Measurements from ENCODE around the gene FTCDNL1.

Gene FTCDNL1

DNA sequence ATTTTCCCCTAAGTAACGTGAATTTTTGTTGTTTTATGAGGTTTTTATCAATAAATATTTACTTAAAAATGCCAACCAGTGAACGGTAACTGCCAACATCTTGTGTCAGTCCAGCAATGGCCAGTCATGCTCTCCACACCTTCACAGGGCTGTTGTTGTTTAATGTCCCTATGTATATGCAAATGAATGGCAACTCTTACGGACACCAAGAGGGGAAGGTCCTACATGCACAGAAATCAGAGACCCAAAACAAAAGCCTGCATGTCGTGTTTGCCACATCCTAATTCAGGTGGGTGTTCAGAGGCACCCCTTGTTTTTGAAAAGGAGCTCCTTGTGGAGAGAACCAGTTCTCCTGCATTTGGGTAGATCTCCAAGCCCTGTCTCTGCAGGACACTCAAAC is 4.8 kb upstream of the FTCDNL1 start:
- ATAC-seq (replicated peaks) (no peak), DNase-seq (no peak)
- Mint-ChIP-seq H3K27ac (no peak overlapping the region), H3K27me3 (peaks cover 14% of the 10 kb centered on the region in 2 donors), H3K4me3 (no peak overlapping the region), H3K4me1 (peaks cover 0 to 4% of the 10 kb centered on the region in 2 donors), H3K36me3 (peaks cover 1 to 3% of the 10 kb centered on the region in 2 donors), H3K9me3 (no peaks in the 10 kb centered on the region)

DNA sequence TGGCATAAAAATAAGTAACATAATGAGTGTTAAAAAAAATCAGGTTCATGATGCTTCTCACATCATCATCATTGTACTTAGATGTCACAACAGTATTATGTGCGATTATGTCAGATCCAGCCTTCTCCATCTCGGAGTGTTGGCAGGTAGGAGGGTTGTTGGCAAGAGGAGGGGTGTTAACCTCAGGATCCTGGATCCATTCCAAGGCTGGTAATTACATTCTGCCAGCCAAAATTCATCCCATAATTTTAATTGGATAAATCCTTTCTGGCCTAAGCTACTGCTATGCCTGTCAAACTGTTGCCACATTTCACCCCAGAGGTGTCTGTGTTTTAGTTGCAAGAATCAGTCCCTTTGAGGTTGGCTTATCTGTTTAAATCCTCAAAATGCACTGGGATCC is 891 bp upstream of the FTCDNL1 start:
- ATAC-seq (replicated peaks): no peak
- no peaks in the 10 kb centered on the region for H3K9me3 Mint-ChIP-seq
- H3K4me3 Mint-ChIP-seq: no peak overlapping the region
- peaks cover 0 to 4% of the 10 kb centered on the region in 2 donors for H3K4me1 Mint-ChIP-seq
- H3K27ac Mint-ChIP-seq: no peak overlapping the region
- DNase-seq: no peak
- peaks cover 2 to 6% of the 10 kb centered on the region in 2 donors for H3K27me3 Mint-ChIP-seq
- H3K36me3 Mint-ChIP-seq: peaks cover 1 to 3% of the 10 kb centered on the region in 2 donors

DNA sequence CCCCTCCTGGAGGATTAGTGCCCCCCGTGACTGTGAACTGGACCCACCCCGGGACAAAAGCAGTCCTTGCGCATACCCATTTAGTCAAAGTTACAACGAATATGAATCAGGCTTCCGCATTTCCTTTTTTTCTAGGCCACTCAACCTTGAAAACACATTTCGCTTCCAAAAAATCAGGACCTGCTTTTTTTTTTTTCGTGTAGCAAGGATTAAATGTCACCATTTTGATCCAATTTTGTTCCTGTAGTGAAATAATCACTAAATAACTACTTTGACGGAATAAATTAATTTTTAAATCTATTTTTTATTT is 464 bp upstream of the FTCDNL1 start:
- peak; percentile 61 to 73 for ATAC-seq (replicated peaks)
- Mint-ChIP-seq H3K27ac (peak overlapping the region; percentile 95), H3K27me3 (peaks cover 0 to 2% of the 10 kb centered on the region in 2 donors), H3K9me3 (no peaks in the 10 kb centered on the region), H3K4me1 (peaks cover 0 to 4% of the 10 kb centered on the region in 2 donors), H3K36me3 (peaks cover 1 to 3% of the 10 kb centered on the region in 2 donors), H3K4me3 (peak overlapping the region; percentile 82 to 88)
- DNase-seq: no peak

DNA sequence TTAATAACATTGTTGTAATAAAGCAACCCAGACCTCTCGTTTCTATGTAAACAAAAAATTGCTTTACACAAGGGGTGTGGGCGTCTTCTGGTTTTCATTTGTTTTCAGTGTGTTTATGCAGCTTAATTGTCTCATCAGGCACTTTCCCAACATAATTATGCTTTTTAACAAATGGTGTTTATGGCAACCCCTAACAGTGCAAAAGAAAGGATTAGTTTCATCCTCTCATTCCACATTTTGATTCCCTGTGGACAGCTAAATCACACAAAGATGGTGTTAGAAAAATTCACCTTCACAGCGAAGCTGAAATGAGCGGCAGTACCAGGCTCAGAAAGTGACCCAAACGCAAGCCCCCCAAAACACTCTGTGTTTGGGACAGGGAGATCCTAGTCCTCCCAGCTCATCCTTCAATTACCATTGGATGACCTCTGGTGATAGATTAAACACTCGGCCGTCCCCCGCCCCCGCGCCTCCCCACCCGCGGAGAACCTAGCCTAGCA is 724 bp downstream of the FTCDNL1 start:
- DNase-seq (no peak), ATAC-seq (replicated peaks) (no peak)
- Mint-ChIP-seq H3K27me3 (no peaks in the 10 kb centered on the region), H3K4me1 (peaks cover 0 to 4% of the 10 kb centered on the region in 2 donors), H3K27ac (no peak overlapping the region), H3K9me3 (no peaks in the 10 kb centered on the region), H3K4me3 (peak overlapping the region; percentile 79), H3K36me3 (peaks cover 1 to 3% of the 10 kb centered on the region in 2 donors)

DNA sequence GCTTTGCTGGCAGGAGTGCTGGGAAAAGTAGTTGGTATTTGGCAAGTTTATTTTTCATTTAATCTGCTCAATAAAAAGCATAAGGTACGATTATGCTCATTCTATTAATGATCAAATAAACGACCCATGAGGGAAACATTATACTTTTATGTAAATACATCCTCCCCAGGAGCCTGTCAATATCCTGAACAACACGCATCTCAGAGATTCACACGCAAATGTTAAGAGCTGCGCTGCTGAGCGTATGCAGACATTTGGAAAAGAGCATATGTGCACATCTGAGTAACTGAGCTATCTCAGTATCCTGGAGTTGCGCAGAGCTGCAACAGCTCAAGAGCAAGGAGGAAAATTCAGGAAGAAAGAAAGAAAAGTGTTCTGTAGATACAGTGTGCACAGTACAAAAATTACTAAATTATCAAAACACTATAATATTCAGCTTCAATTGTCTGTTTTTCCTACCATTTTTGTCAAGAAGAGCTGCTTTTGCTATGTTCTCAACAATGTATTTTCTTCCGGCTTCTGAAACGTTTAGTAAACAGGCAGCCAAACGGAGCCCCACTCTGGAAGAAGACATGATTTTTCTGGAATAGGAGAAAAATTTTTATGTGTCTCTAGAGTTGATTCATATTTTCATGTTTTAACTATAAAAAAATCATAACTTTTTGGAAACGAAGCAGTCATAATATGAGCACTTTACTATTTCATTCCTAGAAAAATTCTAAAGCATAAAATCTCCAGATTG is 2.4 kb downstream of the FTCDNL1 start:
- ATAC-seq (replicated peaks) (no peak), DNase-seq (no peak)
- H3K36me3 Mint-ChIP-seq: peaks cover 1 to 3% of the 10 kb centered on the region in 2 donors
- H3K4me1 Mint-ChIP-seq: peaks cover 0 to 4% of the 10 kb centered on the region in 2 donors
- no peaks in the 10 kb centered on the region for H3K9me3 Mint-ChIP-seq
- H3K27ac Mint-ChIP-seq: no peak overlapping the region
- H3K27me3 Mint-ChIP-seq: no peaks in the 10 kb centered on the region
- H3K4me3 Mint-ChIP-seq: no peak overlapping the region

DNA sequence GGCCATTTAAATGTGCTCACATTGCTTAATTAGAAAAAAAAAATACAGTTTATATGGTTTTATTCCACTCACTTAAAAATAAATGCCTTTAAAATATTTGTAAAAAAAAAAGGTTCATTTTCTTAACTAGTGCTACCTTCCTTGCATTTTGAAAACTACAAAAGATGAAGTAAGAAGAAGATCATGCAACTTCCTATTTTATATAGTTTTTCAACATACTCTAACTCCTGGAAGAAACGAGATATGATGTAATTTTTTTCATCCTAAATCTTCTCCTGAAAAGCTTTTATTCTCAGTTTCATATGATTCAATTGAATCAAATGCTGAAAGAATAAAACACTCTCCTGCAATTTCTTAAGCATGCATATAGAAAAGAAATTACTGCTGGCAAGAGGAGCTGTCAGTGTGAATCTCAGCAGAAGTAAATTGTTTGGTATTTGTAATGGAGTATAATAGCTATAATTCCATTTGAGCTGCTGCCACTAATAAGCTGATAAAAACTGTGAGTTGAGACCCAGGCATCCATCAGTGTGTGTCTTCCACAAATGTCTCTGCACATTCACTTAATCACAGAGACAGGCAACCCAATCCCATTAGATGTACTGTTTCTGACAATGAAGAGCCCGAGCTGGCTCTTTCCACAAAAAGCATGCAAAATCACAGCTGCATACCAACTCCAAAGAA is 3.7 kb downstream of the FTCDNL1 start:
- Mint-ChIP-seq H3K36me3 (peaks cover 1 to 3% of the 10 kb centered on the region in 2 donors), H3K4me1 (peaks cover 0 to 4% of the 10 kb centered on the region in 2 donors), H3K27me3 (no peaks in the 10 kb centered on the region), H3K9me3 (no peaks in the 10 kb centered on the region), H3K4me3 (no peak overlapping the region), H3K27ac (no peak overlapping the region)
- no peak for ATAC-seq (replicated peaks)
- DNase-seq: no peak

DNA sequence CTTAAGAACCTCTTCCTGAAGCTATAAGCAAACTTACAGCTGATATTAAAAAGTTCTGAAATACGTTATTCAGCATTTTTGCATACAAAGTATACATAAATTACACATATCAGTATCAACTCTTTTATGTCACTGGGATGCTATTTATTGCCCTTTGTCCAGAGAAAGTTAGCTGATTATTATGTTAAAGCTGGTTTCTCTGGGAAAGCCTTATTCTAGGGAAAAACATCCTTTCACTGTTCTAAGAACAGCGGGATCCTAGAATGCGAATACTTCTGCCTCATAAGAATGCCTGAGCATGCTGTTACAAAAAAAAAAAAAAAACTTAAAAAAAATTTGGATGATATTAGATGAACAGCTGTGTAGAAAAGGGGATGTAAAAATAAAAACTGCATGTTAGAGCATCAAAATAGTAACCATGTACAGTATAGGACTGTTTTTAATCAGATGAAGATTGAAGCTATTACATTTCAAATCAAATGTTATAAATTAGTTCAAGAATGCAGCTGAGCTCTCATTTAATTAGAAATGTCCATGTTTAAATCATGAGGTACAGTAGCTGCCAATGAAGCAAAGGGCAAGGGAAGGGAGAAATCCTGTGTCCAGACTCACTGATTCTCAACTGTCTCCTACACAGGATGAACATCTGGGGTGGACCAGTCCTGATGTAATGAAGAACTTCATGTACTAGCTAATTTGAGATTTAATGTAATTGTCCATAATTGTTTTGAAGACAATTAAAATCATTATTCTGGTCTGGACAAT is 8.2 kb downstream of the FTCDNL1 start:
- Mint-ChIP-seq H3K4me1 (no peaks in the 10 kb centered on the region), H3K27ac (no peak overlapping the region), H3K36me3 (peaks cover 2 to 32% of the 10 kb centered on the region in 2 donors), H3K27me3 (no peaks in the 10 kb centered on the region), H3K4me3 (no peak overlapping the region), H3K9me3 (peaks cover 0 to 1% of the 10 kb centered on the region in 2 donors)
- DNase-seq: no peak
- ATAC-seq (replicated peaks): no peak

DNA sequence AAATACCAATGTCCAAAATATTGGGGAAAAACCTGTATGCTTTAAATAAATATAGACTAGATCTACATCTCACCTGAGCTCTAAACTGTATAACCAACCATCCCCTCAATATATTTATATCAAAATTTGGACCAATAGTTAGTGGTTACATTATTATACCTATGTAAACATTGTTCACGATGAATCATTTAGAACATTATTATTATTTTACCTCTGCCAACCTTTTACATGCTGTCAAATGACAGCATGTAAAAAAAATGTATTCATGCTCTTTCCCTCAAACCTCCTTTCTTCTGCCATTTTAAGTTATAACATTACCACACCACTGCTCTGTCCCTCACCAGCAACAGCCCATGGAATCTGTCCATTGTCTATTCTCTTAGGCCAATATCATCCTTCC is 9.6 kb downstream of the FTCDNL1 start:
- no peaks in the 10 kb centered on the region for H3K4me1 Mint-ChIP-seq
- DNase-seq: no peak
- ATAC-seq (replicated peaks): no peak
- no peak overlapping the region for H3K27ac Mint-ChIP-seq
- no peak overlapping the region for H3K4me3 Mint-ChIP-seq
- H3K27me3 Mint-ChIP-seq: no peaks in the 10 kb centered on the region
- peaks cover 2 to 32% of the 10 kb centered on the region in 2 donors for H3K36me3 Mint-ChIP-seq
- H3K9me3 Mint-ChIP-seq: peaks cover 0 to 1% of the 10 kb centered on the region in 2 donors

DNA sequence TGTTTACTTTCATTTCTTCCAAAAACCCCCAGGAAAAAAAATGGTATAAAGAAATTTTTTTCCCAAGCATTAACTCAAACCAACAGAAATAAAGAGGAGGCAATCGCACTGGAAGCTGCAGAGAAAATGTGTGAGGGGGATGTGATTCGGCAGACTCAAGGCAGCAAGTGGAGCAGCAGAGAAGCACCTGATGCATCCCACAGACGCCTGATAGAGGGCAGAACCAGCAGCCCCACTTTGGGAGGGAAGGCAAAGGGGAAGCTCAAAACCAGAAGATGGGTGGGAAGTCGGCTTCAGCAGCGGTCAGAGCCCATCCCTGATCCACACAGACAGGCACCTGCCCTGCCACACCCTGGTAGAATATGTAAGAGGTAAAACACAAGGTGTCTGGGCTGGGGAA is 12.6 kb downstream of the FTCDNL1 start:
- Mint-ChIP-seq H3K4me3 (no peak overlapping the region), H3K27ac (no peak overlapping the region), H3K27me3 (no peaks in the 10 kb centered on the region), H3K9me3 (peaks cover 0 to 1% of the 10 kb centered on the region in 2 donors), H3K4me1 (no peaks in the 10 kb centered on the region), H3K36me3 (peaks cover 2 to 37% of the 10 kb centered on the region in 2 donors)
- ATAC-seq (replicated peaks): no peak
- no peak for DNase-seq

DNA sequence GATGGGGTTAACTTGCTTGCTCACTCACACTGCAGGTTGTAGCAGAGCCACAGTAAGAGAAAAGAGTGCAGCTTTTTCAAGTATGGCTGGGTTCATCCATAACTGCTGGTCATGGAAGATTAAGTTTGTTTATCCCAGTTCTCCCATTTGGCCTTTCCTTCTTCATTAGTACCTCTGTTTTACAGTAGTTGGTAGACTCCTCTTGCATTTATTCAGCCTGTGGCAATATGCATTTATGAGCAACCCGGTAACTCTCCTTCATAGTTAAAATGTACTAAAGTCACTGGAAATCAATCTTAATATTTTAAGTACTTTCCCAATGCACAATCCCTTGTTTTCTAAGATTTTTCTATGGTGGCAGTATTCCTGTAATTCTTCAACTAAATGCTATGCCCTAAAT is 14.0 kb downstream of the FTCDNL1 start:
- no peak for DNase-seq
- no peaks in the 10 kb centered on the region for H3K4me1 Mint-ChIP-seq
- no peak overlapping the region for H3K4me3 Mint-ChIP-seq
- H3K9me3 Mint-ChIP-seq: peaks cover 0 to 1% of the 10 kb centered on the region in 2 donors
- peaks cover 2 to 37% of the 10 kb centered on the region in 2 donors for H3K36me3 Mint-ChIP-seq
- no peak for ATAC-seq (replicated peaks)
- H3K27me3 Mint-ChIP-seq: no peaks in the 10 kb centered on the region
- no peak overlapping the region for H3K27ac Mint-ChIP-seq

DNA sequence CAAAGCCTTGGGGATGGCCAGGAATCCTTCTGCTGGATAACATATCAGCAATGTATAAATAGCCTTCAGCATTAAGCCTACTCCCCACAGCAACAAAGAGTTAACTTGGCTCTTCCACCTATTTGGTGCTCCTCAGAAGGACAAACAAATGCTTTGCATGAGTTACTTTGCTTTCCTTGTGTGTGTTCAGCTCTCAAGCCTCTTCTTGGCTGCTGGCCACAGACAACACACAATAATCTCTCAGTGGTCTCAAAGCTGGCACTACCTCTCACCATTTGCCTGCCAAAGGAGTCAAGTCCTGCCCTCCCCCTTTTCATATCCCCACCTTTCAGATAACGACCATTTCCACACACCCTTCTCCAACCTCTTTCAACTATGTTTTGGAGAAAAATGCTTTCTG is 17.5 kb downstream of the FTCDNL1 start:
- Mint-ChIP-seq H3K9me3 (no peaks in the 10 kb centered on the region), H3K4me3 (no peak overlapping the region), H3K27me3 (no peaks in the 10 kb centered on the region), H3K4me1 (no peaks in the 10 kb centered on the region), H3K27ac (no peak overlapping the region), H3K36me3 (peaks cover 0 to 13% of the 10 kb centered on the region in 2 donors)
- DNase-seq (no peak), ATAC-seq (replicated peaks) (no peak)

DNA sequence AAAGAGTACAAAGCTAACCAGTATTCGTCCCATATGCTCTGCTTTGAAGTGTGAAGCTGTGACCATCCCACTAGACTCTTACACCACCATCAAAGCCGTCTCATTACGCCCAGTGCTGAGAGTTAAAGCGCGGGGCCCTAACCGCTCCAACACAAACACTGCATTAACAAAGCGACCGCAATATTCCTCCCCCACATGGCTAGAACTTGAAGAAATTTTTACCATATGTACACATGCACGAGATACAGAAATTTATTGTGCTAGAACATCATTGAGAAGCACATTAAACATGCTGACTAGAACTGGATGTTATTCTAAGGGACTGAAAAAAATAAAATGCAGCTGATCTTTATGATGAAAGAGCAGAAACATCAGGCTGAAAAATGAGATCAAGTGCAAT is 20.5 kb downstream of the FTCDNL1 start:
- ATAC-seq (replicated peaks): no peak
- H3K27ac Mint-ChIP-seq: no peak overlapping the region
- no peak overlapping the region for H3K4me3 Mint-ChIP-seq

DNA sequence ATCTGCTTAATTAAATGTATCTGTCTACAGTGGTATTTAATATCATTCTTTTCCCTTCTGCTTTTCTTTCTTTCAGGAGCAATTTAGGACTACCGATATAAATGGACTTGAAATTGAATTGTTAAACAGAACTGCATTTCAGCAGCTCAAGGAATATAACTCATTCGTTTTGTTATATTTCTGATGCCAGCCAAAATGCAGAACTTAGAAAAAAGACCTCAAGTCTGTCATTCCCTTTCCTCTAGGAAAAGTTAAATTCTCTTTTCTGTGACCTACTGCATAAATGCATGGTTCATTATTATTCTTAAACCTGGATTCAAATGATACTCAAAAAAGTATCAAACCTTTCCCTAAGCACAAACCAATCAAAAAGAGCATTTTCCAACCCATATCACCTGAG is 21.4 kb downstream of the FTCDNL1 start:
- ATAC-seq (replicated peaks): no peak
- H3K4me3 Mint-ChIP-seq: no peak overlapping the region
- no peak for DNase-seq
- peaks cover 0 to 3% of the 10 kb centered on the region in 2 donors for H3K36me3 Mint-ChIP-seq
- H3K27ac Mint-ChIP-seq: no peak overlapping the region
- no peaks in the 10 kb centered on the region for H3K9me3 Mint-ChIP-seq
- no peaks in the 10 kb centered on the region for H3K27me3 Mint-ChIP-seq
- no peaks in the 10 kb centered on the region for H3K4me1 Mint-ChIP-seq

More for the DNA sequence above, 20.5 kb downstream of the FTCDNL1 start:
- Mint-ChIP-seq H3K36me3 (peaks cover 0 to 5% of the 10 kb centered on the region in 2 donors), H3K27me3 (no peaks in the 10 kb centered on the region), H3K4me1 (no peaks in the 10 kb centered on the region), H3K9me3 (no peaks in the 10 kb centered on the region)
- DNase-seq: no peak

DNA sequence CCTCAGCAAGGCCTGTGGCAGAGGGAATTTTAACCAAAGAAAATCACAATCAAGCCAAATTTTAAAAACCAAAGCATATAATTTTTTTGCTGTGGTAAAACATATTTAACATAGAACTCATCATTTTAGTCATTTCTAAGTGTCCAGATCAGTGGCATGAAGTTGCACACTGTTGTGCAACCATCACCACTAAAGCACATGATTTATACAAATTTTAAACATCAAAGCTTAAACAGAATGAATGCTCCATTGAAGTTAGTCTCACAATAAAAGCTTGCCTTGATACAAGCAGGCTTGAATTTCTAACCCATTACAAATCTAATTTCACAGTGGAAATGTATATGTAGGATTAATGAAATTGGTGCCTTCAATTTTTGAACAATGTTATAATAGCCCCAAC is 31.2 kb downstream of the FTCDNL1 start:
- ATAC-seq (replicated peaks) (no peak), DNase-seq (no peak)
- H3K4me3 Mint-ChIP-seq: no peak overlapping the region
- H3K36me3 Mint-ChIP-seq: peaks cover 3 to 4% of the 10 kb centered on the region in 2 donors
- no peak overlapping the region for H3K27ac Mint-ChIP-seq
- no peaks in the 10 kb centered on the region for H3K4me1 Mint-ChIP-seq
- H3K9me3 Mint-ChIP-seq: peaks cover 0 to 1% of the 10 kb centered on the region in 2 donors
- no peaks in the 10 kb centered on the region for H3K27me3 Mint-ChIP-seq

Measured in stimulated activated naive B cell treated with anti-CD40 and anti-IgM and Interleukin-4, amounts not matched to agents 10 μg/mL and 1 μg/mL and 100 μg/mL, for 72 hours (primary cell).